Measurements from ENCODE around the gene TOR1AIP1. TPM values are rescaled to one million over a fixed set of nuclear protein-coding genes. Genes with fewer than 3 reads are reported as not detected.

TOR1AIP1 gene
- total RNA-seq (2021) (17.3 to 18.7 TPM (median 17.7 TPM) in 3 replicates), Bru-seq, nascent RNA (percentile 72 among the genes with signal in this experiment)
- long read RNA-seq, experiment 1, full-length matches to known transcripts = 108 of 128 reads
- long read RNA-seq, experiment 1, partial matches to known transcripts = 11 of 128 reads
- long read RNA-seq, experiment 1, other reads (novel, unspliced or antisense) = 9 of 128 reads
- long read RNA-seq, experiment 2, full-length matches to known transcripts = 13 of 35 reads
- long read RNA-seq, experiment 2, partial matches to known transcripts = 1 of 35 reads
- long read RNA-seq, experiment 2, other reads (novel, unspliced or antisense) = 21 of 35 reads
- long read RNA-seq, experiment 3, full-length matches to known transcripts = 14 of 19 reads
- long read RNA-seq, experiment 3, partial matches to known transcripts = 0 of 19 reads
- long read RNA-seq, experiment 3, other reads (novel, unspliced or antisense) = 5 of 19 reads

GRCh38 chr1:179882253-179883039, at the start of gene TOR1AIP1:
TOR1AIP1 (plus strand) TSS chr1:179882285; CDS start chr1:179882503, 218 bp downstream.
- Mint-ChIP-seq H3K9me3 (no peaks in the 10 kb centered on the region), H3K27me3 (ENCODE audit: low read depth) (no peaks in the 10 kb centered on the region), H3K27ac (peak within 1 kb of the TSS; percentile 100), H3K4me1 (peaks cover 28% of the 10 kb centered on the region), H3K4me3 (peak within 1 kb of the TSS; percentile 96), H3K36me3 (peaks cover 7% of the 10 kb centered on the region)
- DNase-seq (ENCODE audit: low spot score) (peak; percentile 97), ATAC-seq (peak; percentile 79)
- ChIA-PET POLR2A (interaction anchor here (0.5 to 1.8 kb wide), 9 partner anchors 12 to 620 kb away, joined by 3 to 11 read pairs (median 4); partner anchors contain the start of genes CEP350 and QSOX1), CTCF (interaction anchor here (0.6 to 2.5 kb wide), 8 partner anchors 14 to 591 kb away, joined by 3 to 14 read pairs (median 6); no protein-coding TSS in a partner anchor)
- no peak; the same call in 1 of the 2 replicates for TF ChIP-seq CBFB (CRISPR knock-in tag; IDR thresholded peaks at IDR 0.05; ENCODE audit: low read depth)
- TF ChIP-seq ERG (CRISPR knock-in tag; IDR thresholded peaks at IDR 0.05) = no peak; the same call in 1 of the 2 replicates
- TF ChIP-seq NR3C1 (CRISPR knock-in tag; conservative IDR thresholded peaks at IDR 0.05; ENCODE audit: low read depth) = no peak
- no peak for TF ChIP-seq FOXJ3 (CRISPR knock-in tag; IDR thresholded peaks at IDR 0.05; ENCODE audit: borderline replicate concordance)
- TF ChIP-seq ZNF281 (CRISPR knock-in tag; IDR thresholded peaks at IDR 0.05) = peak; percentile 81
- TF ChIP-seq ZNF512 (CRISPR knock-in tag; IDR thresholded peaks at IDR 0.05; ENCODE audit: borderline replicate concordance) = 0 out of 2 replicates have a peak, but pooled peaks have one; percentile 47
- no peak for TF ChIP-seq ESRRA (CRISPR knock-in tag; IDR thresholded peaks at IDR 0.05; ENCODE audit: borderline replicate concordance)
- TF ChIP-seq ZNF425 (CRISPR knock-in tag; conservative IDR thresholded peaks at IDR 0.05) = no peak
- no peak for TF ChIP-seq SMAD4 (CRISPR knock-in tag; IDR thresholded peaks at IDR 0.05)
- TF ChIP-seq NFYB (CRISPR knock-in tag; conservative IDR thresholded peaks at IDR 0.05; ENCODE audit: low read depth) = no peak
- TF ChIP-seq ZNF317 (CRISPR knock-in tag; IDR thresholded peaks at IDR 0.05; ENCODE audit: borderline replicate concordance, low read depth) = peak; percentile 42; the same call in 1 of the 2 replicates
- TF ChIP-seq TEAD4 (CRISPR knock-in tag; IDR thresholded peaks at IDR 0.05) = no peak
- no peak for TF ChIP-seq TP53 (CRISPR knock-in tag; IDR thresholded peaks at IDR 0.05)
- TF ChIP-seq MAX (CRISPR knock-in tag; IDR thresholded peaks at IDR 0.05) = peak; percentile 87; the same call in 1 of the 2 replicates
- TF ChIP-seq TEAD1 (CRISPR knock-in tag; IDR thresholded peaks at IDR 0.05) = peak; percentile 84
- TF ChIP-seq CDX4 (CRISPR knock-in tag; IDR thresholded peaks at IDR 0.05; ENCODE audit: borderline replicate concordance) = no peak
- no peak for TF ChIP-seq MXD4 (CRISPR knock-in tag; IDR thresholded peaks at IDR 0.05; ENCODE audit: borderline replicate concordance)
- TF ChIP-seq PRDM15 (CRISPR knock-in tag; IDR thresholded peaks at IDR 0.05) = no peak
- no peak for TF ChIP-seq NR2C2 (CRISPR knock-in tag; IDR thresholded peaks at IDR 0.05)
- TF ChIP-seq OVOL2 (CRISPR knock-in tag; IDR thresholded peaks at IDR 0.05; ENCODE audit: borderline replicate concordance) = no peak

All from WTC11 (cell line).